HG03565 (cell line): ENCODE data around the gene TFR2.
A peak's percentile ranks its signal among the peaks of the same experiment; 100 is the strongest.

Experiments
- ATAC-seq: cut with Tn5 transposase; IDR thresholded peaks from one replicate; pipeline ENCODE4 v1.9.1; 2021; ENCODE audit warnings: mild to moderate bottlenecking, moderate library complexity; ENCODE audit not compliant: unreplicated experiment

The TFR2 gene

DNA sequence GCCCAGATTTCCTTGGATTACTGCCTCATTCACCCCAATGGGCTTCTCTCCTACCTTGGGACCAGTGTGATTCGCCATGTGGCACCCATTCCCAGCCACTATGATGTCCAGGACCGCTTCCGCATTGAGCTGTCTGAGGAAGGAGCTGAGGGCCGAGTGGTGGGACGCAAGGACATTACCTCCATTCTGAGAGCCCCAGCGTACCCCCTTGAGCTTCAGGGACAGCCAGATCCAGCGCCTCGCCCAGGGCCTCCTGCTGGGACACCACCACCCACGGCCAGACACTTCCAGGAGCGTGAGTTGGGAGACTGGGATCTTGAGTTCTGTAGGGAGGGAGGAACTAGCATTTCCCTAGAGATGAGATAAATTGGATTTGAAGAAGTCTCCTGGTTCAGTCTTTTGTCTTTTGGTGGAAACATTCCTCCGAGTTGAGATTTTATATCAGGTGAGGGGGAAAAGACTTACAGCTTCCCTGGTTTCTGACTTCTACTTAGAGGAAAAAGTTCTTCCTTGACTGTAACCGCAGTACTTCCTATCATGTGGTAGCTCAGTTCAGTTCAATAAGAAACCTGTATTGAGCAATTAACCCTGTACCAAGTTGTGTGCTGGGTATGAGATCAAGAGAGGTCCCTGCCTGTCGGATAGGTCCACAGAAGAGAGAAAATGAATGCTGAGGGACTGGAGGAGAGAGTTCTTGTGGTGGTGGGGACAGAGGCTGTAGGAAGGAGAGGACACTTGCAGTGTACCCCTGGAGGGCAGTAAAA is 27.8 kb downstream of the TFR2 start:
- no peak for ATAC-seq

DNA sequence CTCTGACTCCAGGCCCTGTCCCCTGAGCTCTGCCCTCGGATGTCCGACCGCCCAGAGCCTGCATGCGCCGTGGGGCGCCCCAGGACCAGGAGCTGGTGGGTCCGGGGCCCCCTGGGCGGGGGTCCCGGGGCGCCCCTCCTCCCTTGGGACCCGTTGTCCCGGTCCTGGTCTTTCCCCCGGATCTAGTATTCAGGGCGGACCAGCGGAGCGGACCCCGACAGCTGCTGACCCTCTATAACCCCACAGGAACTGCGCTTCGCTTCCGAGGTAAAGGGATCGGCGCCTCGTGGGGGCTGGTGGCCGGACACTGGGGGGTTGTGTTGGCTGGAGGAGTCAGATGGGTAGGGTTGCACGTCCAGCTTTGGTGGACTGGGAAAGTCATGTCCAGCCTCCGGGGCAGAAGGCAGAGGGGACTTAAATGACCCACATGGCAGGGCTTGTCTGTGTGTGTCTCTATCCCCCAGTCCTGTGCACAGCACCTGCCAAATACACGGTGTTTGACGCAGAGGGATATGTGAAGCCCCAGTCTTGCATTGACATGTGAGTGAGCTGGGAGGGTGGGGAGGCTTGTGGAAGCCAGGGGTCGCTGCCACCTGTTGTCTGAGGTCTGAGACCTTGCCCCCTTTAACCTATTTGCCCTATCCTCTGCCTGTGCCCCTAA is 28.5 kb downstream of the TFR2 start:
- no peak for ATAC-seq

DNA sequence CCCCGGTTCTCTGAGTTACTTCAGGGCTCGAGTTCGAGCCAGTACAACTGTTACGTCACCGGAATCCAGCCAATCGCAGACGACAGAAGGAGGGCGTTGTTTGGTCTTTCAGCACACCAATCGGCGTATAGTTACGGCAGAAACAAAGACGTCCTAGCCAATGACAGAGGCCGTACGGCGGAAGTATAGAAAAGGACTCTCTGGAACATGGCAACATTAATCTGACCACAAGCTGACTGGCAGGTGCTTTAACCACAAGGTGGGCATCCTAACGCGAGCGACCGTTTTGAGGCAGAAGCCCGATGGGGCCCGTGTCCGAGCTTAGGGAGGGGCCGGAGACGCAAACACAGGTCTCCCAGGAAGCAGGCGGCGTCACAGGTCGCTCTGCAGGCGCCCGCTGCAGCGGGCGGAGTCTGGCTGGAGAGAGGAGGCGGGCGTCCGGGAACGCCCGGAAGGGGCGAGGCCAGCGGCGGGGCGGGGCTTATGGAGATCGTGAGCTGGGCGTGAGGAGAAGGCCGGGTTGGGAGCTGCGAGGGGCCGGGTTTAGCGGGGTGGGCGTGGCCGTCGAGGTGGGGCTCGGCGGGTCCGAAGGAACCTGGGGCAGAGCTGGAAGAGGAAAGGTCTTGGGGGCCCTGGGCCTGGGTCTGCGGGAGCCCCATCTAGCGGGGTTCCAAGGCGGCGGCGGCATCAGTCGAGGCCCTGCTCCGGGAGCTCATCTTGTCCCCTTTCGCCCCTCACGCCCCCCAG is 29.2 kb downstream of the TFR2 start, which contains the start of gene MOSPD3:
MOSPD3 (plus strand) TSS at position 558 of the 747 bp plus-strand sequence. CDS start 252 bp downstream, outside the sequence.
- peak; percentile 85 for ATAC-seq

DNA sequence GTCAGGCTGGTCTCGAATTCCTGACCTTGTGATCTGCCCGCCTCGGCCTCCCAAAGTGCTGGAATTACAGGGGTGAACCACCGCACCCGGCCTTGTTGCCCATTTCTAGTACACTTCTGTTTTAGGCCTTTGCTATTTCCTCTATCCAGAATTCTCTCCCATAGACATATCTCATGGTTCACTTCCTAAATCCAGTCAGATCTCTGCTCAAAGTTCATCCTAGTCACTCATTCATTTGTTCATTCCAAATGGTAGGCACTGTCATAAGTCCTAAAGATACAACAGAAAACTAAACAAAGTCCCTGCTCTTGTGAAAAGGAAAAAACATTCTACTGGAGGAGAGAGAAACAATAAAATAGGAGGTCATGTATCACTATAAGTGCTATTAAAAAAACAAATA is 31.4 kb downstream of the TFR2 start:
- ATAC-seq, result no peak

DNA sequence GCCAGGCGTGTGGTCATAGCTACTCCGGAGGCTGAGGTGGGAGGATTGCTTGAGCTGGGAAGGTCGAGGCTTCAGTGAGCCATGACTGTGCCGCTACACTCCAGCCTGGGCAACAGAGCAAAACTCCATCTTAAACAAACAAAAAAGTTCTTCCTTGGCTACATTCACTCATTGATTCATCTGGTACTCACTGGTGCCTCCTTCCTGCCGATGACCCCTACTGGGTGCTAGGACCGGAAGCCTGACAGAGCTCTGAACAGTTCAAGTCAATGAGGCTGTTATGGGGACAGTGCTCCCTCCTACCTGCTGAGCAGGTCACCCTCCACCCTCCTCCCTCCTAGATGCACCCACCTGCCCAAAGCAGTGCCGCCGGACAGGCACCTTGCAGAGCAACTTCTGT is 34.2 kb downstream of the TFR2 start:
- no peak for ATAC-seq

DNA sequence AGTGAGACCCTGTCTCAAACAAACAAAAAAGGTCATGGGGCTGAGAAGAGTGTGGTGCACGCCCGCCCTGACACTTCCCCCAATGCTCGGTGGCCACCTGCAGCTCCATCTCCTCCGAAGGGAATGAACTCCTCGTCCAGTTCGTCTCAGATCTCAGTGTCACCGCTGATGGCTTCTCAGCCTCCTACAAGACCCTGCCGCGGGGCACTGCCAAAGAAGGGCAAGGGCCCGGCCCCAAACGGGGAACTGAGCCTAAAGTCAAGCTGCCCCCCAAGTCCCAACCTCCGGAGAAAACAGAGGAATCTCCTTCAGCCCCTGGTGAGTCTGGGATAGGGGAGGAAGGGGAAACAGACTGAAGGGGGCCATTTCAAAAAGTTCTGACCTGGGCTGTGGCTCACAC is 35.0 kb downstream of the TFR2 start:
- no peak for ATAC-seq

DNA sequence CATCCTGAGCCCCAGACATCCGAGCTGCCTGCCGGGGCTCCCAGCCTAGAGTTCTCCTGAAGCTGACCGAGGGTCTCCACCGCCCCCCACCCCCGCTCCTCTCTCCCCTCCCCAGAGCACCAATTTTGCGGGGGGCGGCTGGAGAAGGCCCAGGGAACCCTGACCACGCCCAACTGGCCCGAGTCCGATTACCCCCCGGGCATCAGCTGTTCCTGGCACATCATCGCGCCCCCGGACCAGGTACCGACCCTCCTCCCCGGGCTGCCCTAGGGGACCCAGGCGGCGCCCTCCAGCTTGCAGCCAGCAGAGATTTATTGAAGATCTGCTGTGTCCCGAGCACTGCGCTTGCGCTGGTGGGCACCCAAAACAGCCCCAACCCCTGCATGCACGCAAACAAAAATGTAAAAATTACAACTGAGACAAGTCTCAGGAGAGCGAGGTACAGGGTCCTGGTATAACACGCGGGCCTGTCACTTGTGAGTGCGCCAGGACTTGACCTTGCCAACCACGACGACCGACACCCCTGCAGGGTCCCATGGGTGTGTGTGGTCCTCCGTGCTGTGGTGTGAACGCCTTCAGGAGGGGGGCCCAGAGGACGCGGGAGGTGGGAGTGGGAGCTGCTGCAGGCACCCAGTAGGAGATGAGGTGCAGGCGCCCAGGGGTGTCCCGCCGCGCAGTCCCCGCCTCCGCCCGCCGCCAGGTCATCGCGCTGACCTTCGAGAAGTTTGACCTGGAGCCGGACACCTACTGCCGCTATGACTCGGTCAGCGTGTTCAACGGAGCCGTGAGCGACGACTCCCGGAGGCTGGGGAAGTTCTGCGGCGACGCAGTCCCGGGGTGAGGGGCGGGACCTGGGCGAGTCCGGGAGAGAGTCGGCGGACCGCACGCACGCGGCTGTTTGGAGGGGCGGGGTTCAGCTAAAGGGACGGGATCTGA is 36.1 kb downstream of the TFR2 start:
- no peak for ATAC-seq

DNA sequence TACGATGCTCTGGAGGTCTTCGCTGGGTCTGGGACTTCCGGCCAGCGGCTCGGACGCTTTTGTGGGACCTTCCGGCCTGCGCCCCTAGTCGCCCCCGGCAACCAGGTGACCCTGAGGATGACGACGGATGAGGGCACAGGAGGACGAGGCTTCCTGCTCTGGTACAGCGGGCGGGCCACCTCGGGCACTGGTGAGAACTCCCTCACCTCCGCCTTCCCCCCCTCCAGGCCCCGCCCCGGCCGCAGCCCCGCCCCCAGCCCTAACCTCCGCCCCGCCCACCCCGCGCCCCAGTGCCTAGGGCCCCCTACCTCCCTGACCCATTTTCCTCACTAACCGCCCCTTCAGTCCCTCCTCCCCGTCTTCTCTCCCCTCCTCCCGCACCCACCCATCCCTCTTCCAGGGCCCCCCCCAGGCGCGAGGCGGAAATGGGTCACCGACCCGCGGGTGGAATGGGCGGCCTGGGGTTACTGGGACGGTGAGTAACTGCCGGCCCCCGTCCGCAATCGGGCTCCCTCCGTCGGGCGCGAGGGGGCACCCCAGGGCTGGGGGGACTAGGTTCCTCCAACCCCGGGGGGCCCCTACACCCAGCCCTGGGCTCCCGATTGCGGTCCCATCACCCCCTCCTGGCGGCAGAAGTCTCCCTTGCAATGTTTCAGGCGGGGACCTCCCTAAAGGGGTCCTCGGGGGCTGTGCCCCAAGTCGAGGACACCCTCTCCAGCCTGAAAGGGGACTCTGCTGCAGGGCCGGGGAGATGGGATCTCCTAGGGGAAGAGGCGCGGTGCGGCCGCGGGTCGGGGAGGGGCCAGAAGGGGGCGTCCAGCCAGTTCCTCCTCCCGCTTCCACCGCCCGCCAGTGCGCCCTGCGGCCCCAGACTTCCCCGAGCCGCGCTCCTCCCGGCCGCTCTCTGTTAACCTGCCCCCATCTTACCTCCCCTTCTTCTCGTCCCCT is 37.0 kb downstream of the TFR2 start:
- ATAC-seq, result no peak

DNA sequence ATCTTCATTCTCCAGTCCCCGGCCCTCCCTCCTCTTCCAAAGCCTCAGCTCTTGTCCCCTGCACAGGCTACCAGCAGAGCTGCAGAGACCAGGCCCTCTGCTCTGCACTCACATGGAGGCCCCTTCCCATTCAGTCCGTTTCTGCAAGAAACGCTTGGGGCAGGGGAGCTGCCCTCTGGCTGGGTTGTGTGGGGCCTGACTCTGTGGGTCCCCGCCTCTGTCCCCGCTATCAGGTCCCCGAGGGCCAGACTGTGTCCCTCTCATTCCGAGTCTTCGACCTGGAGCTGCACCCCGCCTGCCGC is 37.7 kb downstream of the TFR2 start:
- ATAC-seq, result no peak

DNA sequence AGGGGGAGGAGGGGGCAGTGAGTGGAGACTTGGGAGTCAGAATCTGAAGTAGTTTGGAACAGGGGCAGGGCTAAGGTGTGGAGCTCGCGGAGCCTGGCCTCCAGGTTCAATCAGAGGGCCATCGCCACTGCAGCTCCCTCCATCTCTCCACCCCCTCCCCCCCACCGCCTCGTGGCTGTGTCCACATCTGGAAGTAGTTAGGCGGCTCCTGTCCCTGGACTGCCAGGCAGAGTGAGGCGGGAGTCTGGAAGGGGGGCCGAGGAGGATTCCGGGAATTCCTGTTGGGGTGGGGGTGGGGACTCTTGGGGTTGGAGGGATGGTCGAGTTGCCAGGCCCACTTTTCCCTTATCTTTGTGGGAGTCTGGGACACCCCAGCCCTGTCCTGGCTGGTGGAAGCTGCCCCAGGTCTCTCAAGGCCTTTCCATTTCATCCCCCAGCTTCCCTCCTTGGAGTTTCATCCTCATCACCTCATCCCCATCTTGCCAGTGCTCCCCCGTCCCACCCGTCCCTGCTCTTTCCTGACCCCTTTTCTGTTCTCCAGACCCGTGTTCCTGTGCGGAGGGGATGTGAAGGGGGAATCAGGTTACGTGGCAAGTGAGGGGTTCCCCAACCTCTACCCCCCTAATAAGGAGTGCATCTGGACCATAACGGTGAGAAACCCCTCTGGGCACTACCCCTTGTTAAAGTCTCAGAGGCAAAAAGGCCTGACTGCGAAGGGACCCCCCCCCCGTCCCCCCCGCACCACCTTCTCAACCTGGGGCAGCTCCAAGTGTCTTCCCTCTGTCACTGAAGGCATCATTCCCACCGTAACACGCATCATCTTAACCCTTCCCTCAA is 38.2 kb downstream of the TFR2 start:
- ATAC-seq, result no peak

DNA sequence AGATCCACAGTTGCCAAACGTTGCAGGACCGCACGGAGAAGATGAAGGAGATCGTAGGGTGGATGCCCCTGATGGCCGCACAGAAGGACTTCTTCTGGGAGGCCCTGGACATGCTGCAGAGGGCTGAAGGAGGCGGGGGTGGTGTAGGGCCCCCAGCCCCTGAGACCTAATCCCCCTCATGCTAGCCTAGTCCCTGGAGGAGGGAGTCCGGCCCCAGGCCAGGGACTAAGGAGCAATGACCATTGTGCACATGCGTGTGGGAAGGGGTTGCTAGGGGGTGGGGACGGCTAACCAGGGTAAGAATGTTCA is 40.7 kb downstream of the TFR2 start:
- no peak for ATAC-seq

DNA sequence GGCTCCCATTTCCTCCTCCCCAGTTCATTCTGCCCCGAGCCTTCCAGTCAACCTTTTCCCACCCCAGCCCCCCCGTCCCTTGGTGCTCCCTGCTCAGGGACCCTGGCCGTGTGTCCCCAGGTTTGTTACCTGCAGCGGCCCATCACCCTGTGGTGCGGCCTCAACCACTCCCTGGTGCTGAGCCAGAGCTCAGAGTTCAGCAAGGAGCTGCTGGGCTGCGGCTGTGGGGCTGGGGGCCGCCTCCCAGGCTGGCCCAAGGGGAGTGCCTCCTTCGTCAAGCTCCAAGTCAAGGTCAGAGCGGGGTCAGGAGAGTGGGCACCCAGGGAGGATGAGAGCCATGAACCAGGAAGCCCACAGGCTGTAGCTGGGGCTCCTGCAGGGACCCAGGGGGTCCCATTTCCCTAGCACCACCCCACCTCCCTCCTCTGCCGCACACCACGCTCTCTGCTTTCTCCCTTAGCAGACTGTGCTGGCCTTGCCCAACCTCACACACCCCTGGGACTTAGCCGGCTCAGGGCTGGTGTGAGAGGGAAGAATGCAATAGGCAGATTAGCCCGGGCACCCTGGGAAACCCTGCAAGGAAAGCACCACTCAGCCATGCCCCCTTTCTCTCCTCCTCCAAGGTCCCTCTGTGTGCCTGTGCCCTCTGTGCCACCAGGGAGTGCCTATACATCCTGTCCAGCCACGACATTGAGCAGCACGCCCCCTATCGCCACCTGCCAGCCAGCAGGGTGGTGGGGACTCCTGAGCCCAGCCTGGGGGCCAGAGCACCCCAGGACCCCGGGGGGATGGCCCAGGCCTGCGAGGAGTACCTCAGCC is 41.2 kb downstream of the TFR2 start:
- ATAC-seq, result no peak

DNA sequence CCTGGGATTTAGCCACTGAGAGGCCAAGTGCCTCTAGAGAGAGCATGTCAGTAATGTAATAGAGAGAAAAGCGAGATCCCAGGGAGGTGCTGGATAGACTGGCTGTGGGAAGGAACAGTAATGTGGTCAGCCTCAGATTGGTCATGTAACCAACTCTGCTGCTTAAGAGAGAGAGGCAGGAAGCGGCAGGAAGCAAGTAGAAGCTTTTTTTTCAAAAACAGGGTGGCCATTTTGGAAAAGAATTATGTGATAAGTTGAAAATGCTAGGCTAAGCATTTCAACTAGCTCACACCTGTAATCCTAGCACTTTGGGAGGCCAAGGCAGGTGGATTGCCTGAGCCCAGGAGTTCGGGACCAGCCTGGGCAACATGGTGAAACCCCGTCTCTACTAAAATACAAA is 42.9 kb downstream of the TFR2 start:
- no peak for ATAC-seq

DNA sequence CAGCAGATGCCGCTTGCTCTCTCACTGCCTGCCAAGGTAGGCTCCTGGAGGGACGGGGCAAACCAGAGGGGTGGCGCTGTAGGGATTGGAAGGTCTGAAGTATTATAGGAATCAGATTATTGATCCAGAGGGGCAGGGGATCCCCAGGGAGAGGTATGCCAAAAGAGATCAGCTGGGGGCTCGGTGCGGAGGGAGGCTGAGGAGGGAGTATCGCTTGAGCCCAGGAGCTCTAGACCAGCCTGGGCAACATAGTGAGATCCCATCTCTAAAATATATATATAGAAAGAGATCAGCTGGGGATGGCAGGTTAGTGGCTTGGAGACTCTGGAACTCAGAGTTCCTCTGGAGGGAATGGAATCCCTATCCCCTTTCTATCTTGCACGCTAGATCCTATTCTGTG is 46.2 kb downstream of the TFR2 start:
- no peak for ATAC-seq

DNA sequence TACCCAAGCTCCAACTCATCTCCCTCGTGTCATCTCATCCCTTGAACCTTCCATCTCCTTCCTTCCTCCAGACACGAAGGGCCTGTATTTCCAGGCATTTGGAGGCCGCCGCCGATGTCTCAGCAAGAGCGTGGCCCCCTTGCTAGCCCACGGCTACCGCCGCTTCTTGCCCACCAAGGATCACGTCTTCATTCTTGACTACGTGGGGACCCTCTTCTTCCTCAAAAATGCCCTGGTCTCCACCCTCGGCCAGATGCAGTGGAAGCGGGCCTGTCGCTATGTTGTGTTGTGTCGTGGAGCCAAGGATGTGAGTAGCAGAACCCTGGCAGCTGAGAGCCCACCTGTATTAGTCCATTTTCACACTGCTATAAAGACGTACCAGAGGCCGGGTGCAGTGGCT is 49.8 kb downstream of the TFR2 start:
- no peak for ATAC-seq

DNA sequence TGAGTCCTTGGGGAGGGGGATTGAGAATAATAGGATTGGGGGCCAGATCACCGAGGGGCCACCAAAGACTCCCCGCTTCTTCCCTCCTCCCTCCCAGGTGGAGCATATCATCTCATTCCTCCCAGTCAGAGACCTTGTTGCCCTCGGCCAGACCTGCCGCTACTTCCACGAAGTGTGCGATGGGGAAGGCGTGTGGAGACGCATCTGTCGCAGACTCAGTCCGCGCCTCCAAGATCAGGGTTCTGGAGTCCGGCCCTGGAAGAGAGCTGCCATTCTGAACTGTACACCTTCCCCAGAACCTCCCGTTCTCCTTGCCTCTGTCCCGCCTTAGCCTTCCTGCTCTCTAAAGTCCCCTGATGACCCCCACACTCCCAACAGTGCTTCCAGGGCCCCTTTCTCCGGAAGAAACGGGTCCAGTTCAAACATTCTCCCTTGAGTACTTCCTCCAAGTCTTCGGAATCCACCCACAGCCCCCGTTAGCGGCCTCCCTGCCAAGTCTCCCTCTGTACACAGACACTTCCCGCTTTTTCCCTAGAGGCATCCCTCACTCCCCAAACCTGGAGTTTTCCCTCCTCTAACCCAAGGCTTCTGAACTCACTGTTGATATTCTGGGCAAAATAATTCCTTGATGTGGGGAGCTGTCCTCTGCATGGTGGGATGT is 51.1 kb downstream of the TFR2 start:
- no peak for ATAC-seq

DNA sequence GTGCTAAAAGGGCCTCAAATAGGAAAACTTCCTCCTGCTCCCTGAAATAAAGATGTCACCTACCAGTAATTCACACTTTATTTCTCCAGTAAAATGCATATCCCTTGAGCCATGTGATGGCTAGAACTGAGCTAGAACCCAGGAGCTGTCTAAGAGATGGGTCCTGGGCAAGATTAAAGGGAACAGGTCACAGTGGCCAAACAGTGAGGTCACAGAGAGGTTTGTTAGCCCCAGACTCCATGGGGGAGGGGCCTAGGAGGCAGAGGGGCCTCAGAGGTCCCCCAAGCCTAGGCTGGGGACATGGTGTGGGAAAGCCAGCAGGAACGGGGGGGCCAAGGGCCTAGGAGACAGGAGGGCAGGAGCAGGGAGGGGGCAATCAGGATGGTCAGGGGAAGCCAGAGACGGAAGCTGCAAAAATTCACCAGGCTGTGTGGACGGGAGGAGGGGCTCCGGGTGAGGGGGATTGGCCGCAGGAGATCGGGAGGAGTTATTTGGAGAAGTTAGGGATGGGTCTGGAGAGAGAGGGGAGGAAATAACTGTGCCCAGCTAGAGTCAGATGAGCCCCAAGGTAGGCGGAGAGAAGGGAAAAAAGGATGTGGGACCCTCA is 51.9 kb downstream of the TFR2 start:
- ATAC-seq, result no peak
